HG03342 (cell line): ENCODE data around the gene MEGF6.

Experiments used
- ATAC-seq: cut with Tn5 transposase; IDR thresholded peaks from one replicate; pipeline ENCODE4 v1.9.1; 2021; ENCODE audit warnings: mild to moderate bottlenecking, moderate library complexity; ENCODE audit not compliant: unreplicated experiment

MEGF6 gene

DNA sequence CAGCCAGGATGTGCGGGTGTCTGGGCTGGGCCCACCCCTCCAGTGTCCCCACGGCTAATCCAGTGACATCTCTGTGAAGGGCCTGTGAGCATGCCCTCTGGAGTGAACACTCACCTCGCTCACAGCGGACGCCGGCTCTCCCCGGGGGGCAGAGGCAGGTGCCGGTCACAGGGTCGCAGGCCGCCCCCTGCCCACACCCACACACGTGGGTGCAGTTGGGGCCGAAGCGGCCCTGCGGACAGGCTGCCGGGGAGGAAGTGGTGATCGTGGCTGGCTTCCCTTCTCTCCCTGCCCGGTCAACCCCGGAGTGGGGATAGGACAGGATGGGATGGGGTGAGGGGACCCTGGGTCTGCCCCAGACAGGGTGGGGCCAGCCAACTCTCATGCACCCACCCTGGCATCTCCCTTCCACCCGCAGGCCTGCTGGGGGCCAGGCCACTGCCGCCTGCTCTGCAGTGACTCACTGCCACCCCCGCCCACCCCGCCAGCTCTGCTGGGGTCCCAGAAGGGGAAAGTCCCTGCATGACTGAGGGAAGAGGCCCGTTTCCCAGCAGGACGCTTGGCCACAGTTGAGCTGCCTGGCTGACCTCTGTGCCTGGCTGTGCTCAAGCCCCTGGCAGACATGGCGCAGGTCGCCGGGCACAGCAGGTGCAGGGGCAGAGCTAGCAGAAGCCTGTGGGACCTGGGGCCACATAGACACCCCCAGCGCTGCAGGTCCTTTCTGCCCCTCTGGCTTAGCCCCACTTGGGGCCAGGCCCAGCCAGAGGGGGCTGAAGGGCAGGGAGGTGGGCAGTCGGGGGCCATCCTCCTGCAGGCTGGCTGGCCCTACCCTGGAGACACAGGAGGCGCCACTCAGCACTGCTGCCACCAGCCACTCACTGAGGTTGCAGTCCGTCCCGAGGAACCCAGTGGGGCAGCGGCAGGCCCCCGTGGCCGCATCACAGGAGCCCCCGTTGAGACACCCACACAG, 115.2 kb downstream of the MEGF6 start:
- ATAC-seq: no peak

DNA sequence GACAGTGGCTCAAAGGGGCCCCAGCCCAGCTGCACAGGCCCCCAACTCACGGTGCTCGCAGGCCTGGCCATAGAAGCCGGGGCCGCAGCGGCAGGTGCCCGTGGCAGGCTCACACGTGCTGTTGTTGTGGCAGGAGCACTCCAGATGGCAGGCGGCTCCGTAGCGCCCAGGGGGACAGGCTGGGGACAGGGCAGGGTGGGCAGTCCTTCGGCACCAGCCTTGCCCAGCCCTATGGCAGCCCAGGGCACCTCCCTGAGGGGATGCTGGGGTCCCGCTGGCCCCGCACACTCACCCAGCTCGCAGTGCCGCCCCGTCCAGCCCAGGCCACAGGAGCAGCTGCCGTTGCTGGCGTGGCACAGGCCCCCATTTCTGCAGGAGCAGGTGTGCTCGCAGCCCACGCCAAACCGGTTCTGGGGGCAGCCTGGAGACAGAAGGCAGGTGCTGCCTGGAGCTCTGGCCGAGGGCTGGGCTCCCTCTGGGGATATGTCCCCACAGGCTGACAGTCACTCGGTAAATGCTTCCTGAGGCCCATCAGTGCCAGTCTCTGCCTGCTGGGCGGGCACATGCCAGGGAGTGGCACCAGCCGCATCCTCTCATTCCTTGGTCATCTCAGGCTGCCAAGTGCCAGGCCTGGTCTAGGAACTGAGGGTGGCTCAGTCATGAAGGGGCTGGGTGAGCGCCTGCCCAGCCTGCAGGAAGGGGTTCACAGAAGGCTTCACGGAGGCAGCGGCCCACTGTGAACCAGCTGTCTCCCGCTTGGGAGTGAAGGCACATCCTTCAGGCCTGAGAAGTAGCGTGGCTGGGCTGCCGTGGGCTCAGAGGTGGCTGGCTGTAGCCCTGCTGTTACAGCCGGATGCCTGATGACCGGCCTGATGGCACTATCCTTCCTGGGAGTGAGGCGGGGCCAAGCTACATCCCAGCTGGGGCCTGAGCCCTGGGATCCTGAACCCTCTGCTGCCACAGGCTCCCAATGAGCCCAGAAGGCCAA, 116.7 kb downstream of the MEGF6 start:
- ATAC-seq: no peak

DNA sequence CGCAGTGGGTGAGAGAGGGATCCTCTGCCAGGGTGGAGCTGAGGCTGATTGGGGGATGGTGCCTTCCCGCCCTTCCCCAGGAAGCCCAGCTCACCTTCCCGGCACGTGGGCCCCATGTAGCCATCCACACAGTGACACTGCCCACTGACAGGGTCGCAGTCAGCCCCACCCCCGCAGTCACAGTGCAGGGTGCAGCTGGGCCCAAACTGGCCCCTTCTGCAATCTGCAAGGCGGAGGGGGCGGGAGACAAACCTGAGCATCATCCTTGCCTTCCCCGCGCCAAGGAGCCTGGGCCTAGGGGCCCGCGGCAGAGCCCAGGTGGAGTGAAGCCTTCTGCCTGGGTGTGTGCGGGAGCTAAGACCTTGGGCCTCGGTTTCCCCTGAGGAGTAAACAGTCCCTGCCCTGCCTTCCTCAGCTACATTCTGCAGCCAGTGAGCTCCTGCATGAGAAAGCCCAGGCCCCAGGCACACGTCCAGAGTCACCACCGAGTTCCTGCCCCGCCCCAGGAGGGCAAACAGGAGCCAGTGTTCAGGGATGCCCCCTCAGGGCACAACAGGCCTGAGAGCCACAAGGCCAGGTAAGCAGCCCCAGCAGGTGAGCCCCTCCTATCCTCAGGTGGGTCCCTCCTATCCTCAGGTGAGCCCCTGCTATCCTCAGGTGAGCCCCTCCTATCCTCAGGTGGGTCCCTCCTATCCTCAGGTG, 118.6 kb downstream of the MEGF6 start:
- ATAC-seq: no peak

DNA sequence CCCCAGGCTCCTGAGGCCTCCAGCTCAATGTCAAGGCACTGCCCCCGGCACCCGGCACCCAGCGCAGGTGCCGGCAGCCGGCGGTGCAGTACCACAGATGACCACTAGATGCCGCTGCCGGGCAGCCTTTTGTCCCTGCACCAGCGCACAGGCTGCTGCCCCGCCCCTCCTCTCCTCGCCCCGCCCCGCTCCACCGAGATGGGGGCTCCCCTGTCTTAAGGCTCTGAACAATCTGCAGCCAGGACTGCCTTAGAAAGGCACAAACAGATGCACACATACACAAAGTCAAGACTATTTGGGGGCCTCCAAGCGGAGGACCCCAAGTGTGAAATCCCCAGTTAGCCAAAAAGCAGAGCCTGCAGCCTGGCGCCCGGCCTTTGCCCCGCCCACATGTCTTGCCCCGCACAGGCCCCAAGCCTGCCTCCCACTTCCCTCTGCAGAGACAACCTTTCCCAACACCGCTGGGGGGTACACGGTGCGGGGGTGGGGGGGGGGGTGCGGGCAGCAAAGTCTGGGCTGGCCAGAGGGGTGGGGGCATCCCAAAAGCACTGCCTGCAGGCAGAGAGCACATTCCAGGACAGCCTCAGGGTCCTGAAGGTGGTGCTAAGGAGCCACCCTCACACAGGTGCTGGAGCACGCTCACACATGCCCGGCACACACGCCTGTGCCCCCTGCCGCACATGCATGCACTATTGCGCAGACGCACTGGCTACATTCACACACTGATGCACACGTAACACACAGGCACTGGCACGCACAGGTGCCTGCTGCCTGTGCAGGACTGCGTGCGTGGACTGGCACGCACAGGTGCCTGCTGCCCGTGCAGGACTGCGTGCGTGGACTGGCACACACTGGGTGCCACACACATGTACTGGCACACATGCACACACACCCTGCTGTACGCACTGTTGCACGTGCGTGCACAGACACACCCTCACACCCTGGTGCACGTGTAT, 119.7 kb downstream of the MEGF6 start:
- peak; percentile 81 for ATAC-seq

DNA sequence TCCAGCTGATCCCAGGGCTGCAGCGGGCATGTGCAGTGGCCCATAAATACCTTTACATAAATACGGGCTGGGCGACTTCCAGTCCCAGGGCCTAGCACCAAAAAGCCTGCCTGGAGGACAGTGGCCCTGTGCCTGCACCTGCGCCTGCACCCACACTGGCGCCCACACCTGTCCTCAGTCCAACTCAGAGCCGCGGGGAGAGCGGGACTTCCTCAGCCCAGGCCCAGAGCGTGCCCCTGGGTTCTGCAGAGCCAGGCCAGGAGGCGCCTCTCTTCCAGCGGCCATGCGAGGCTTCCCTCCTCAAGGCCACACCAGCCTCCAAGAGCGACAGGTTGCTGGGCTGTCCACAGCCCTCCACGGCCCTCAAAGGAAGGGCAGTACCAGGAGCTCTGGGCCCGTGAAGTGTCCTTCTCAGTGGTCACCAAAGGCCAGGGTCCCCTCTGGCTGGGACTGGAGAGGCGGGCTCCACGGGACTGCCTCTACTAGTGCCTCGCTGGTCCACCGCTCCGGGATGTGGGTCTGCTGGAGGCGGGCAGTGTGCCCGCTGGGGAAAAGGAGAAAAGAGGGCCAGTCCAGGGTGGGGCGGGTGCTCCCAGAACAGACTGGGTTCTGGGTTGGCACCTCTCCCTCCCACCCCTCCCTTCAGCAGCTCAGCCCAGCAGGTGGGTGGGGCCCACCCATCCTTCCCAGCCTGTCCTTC, 121.1 kb downstream of the MEGF6 start:
- ATAC-seq: no peak

DNA sequence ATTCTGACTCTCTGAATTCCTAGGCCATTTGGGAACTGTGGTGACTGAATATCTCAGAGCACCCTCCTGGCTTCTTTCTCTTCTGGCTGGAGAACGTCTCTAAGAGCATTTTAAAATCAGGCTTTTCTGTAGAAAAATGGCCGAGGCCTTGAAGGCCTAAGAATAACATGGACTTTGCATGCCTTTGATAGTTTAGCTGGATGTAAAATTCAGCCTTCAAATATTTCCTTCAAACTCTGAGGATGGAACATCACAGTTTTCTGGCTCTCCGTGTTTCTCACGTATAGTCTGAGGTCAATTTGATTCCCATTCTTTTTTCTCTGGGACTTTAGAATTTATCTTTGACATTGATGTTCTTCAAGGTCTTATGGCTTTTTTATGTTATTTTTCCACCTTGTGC, 122.9 kb downstream of the MEGF6 start:
- ATAC-seq: no peak

DNA sequence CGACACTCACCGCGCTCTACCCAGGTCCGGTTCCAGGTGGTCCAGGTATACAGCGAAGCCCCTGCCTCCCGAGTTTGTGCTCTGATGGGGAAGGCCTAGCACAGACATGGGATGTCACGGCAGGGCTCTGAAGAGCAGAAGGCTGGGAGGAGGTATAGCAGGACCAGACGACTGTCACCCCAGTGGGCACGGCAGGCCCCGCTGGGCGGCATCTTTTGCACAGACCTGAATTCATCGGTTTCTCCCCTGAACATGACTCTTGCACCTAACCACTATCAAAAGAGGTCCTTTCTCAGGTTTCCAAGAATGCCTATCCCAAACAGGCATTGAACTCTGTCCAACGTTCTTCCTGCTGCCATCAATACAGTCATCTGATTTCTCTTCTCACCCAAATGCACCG, 126.3 kb downstream of the MEGF6 start:
- ATAC-seq: no peak

DNA sequence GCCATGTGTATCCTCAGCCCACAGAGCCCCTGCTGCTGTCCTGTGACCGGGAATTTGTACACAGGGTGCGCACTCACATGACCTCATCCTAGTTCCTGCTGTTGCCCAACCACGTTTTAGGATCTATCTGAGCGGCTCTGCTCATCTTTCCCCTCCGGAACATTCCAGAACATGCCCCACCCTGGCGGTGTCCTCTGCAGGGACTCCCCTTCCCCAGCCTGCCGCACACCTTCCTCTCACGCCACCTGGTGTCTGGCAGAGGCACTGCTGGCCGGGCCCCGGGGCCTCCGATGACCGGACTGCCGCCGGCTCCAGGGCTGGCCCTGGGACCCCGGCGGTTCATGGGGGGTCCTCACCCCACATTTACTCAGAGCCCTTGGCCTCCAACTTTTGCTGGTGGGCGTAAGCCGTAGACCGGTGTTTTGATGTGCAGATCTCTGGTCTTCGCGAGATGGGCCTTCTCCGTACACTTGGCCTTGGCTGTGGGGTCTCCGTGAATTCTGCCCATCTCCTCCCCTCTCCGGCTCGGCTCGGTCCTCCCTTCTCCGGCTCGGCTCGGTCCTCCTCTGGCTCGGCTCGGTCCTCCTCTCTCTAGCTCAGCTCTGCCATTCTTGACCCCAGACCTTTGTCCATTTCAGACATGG, 127.4 kb downstream of the MEGF6 start:
- ATAC-seq: no peak

DNA sequence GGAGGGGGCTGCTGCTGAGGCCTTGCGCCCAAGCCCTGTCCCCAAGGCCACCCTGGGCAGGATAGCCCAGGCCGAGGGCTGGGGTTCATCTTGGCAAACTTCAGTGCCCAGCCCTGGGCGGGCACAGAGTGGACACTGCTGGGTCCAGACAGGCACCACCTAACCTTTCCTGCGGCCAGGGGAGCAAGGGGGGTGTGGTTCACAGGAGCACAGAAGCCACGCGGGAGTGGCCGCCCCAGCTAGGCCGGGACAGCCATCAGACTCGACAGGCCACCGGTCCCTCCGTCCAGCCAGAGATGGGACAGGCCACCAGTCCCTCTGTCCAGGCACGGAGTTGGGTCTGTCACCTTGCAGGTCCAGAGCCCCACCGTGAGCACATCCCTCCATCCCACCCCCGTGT, 127.9 kb downstream of the MEGF6 start:
- no peak for ATAC-seq

DNA sequence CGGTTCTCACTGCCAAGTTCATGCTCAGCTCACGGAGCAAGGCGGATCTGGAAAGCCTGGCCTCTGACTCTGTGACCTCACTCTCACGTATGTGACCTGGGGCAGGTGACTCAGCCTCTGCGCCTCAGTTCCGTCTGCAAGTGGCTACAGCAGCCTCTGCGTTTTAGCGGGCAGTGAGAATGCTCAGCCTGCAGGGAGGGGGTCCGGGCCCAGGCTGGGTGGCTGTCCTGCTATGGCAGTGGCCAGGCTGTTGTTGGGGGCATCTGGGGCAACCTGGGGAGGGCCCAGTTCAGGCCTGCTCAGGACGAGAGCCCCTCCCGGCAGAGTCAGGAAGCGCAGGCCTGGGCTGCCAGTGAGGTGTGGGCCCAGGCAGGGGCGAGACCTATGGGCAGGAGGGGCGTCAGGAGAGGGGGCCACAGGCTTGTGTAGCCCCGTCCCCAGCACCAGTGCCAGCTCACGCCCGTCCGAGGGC, 128.9 kb downstream of the MEGF6 start:
- ATAC-seq: no peak

DNA sequence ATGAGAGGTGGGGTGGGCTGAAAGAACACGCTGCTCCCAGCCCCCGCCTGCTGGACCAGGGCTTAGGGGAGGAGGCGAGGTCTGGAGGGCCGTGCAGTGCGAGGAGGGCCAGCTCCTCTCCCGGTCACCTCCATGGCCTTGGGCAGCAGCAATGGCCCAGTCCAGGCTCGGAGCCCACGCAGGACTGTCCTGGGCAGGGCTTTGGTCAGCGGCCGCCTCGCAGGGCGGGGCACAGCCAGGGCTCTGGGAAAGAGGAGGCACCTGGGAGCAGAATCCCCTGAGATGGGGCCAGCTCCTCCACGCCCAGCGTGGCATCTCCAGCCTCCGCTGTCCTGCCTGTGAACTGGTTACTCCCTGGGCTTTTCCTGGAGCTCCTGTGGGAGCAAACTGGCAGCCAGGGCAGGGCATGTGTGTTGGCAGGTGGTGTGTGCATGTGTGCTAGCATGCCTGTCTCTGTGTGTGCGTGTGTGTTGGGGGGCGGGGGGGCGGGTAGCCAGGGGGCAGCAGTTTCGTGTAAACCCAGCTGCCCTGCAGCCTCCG, 129.4 kb downstream of the MEGF6 start:
- ATAC-seq: no peak

DNA sequence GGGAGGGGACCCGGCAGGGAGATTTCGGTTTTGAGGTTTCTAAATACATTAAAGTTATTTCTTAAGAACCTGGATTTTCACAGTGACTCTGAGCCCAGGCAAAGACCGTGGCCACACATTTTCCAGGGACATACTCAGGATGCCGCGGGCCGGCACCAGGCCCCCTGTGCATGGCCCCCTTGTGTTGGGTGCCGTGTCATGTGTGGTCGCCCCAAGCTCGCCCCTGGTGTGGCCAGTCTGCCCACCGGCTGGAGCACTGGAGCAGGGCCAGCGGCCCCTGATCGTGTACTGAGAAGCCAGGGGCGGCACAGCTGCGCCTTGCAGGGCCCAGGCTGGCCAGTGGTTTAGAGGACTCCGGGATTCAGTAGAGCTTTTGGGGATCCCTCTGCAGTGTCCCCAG, 130.3 kb downstream of the MEGF6 start:
- no peak for ATAC-seq

DNA sequence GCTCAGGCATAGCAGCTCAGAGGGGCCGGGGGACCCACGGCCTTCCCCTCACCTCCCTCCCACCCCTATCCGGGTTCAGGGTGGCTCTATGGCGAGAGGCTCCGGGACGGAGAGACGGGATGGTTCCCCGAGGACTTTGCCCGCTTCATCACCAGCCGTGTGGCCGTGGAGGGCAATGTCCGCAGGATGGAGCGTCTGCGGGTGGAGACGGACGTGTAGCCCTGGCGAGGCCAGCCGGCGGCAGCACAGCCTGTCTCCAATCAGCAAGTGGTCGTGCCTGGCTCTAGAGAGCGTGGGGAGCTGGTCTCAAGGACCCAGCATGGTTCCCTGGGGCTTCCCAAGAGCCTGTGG, 131.0 kb downstream of the MEGF6 start:
- ATAC-seq: no peak

DNA sequence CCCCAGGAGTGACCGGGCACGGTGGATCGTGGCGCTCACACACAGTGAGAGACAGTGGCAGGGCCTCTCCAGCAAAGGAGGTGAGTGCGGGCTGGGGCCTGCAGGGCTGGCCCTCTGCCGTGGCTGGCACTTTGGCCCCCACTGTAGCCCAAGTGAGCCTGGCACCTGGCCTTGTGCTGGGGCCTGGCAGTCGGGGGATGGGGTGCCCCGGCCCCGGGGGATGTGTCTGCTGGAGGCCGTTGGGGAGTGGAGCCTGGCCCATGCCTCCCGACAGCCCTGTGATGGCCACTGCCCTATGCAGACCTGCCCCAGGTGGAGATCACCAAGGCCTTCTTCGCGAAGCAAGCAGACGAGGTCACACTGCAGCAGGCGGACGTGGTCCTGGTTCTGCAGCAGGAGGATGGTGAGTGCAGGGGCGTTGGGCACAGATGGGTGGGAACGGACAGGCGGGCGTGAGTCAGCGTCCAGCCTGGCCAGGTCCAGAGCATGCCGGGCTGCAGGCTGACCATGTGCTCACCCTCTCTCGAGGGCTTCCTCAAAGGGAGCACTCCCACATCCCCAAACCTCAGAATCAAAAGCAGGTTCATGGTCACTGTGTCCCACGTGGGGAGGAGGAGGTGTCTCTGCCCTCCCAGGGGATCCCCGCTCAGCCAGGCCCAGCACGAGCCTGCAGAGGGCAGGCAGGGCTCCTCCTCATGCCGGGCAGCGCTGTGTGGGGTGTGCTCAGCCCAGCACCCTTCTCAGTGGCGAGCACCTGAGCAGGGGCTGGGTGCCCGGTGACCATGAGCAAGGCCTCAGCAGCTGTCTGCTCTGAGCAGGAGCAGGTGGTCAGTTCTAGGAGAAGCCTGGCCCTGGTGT, 131.6 kb downstream of the MEGF6 start:
- no peak for ATAC-seq

DNA sequence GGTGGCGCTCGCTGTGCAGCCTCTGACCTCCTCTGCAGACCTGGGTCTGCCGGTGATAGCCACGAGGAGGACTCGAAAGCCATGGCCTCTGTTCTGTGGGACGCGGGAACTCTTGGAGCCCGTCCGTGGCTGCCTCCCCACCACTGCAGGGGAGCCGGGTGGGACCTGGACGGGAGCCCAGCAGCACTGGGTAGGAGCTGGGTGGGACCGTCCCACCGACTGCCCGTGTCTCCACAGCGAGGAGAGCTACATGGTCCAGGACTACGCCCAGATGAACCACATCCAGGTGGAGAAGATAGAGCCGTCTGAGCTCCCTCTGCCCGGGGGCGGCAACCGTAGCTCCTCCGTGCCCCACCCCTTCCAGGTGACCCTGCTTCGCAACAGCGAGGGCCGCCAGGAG, 133.1 kb downstream of the MEGF6 start:
- ATAC-seq: no peak

DNA sequence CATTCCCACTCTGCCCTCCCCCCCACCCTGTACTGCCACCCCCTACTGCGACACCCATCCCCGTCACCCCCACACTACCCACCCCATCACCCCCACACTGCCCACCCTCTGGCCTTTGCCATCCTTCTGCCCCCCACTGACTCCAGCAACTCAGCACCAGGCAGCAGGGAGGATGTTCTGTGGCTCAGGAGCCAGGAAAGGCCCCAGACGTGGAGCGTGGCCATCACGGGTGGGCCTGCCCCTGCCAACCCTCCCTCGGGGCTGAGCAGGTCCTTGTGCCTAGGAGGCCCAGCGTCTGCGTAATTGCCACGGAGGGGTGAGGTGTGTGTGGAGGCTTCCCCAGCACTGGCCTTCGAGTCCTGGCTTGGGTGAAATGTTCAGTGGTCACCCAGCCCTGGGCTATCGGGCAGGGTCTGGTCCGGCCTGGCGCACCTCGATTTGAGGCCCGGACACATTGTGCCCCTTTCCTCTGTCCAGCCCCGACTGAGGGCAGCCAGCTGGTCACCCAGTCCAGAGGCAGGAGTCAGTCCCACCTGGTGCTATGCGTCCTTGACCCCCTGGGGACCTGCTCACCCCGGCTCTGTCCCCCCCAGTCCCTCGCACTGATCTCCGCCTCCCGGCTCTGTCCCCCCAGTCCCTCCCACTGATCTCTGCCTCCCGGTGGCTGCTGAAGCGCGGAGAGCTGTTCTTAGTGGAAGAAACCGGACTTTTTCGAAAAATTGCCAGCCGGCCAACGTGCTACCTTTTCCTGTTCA, 133.9 kb downstream of the MEGF6 start:
- ATAC-seq: no peak

DNA sequence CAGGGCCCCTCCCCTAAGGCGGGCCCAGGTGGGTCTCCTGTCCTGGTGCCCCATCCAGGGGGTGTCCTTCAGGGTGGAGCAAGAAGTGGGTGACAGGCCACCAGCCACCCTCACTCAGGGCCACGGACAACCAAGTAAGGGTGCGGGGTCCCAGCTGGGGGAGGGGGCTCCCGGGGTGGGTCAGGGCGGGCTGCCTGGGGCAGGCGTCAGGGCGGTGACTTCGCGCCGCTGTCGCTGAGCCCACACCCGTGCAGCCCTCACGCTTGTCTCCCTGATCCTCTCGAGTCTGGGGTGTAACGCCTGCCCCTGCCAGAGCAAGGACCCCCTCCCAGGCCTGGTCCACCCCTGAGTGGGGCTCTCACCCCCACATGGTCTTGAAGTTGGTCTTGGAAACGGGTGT, 134.6 kb downstream of the MEGF6 start:
- no peak for ATAC-seq
